Coronary artery (tissue), 2 donors: Measurements from ENCODE around the gene PBX2.

Experiments used
- DNase-seq: peaks from one replicate; pipeline ENCODE4 v3.0.0-alpha.2; 2017; ENCODE audit warnings: low spot score
- H3K27ac ChIP-seq, 2 donors: fragments of 200-600 bp; sonication (generic); one replicate each; pipeline ENCODE4 v1.5.1; 2016 to 2019
- H3K4me3 ChIP-seq: fragments of 200-600 bp; sonication (generic); 2 replicates; pipeline ENCODE4 v1.5.1; 2016; ENCODE audit warnings: mild to moderate bottlenecking, moderate library complexity
- CTCF ChIP-seq: fragments of 200-600 bp; sonication (generic); IDR thresholded peaks from one replicate; pipeline ENCODE4 v1.5.1; 2019; ENCODE audit warnings: antibody characterized with exemption

Gene PBX2

GRCh38 chr6:32167761-32168262, 22.2 kb downstream of the PBX2 start:
- H3K27ac ChIP-seq: no peak overlapping the region
- DNase-seq: no peak

GRCh38 chr6:32167154-32167760, 22.7 kb downstream of the PBX2 start:
- no peak for TF ChIP-seq CTCF
- Histone ChIP-seq H3K4me3 (no peak overlapping the region), H3K27ac (peak overlapping the region in 1 of 2 donors; percentile 45)
- peak; percentile 68 for DNase-seq

More at GRCh38 chr6:32167761-32168262, 22.2 kb downstream of the PBX2 start:
- no peak for TF ChIP-seq CTCF
- H3K4me3 ChIP-seq: no peak overlapping the region

GRCh38 chr6:32166411-32167061, 23.5 kb downstream of the PBX2 start:
- peak overlapping the region in 1 of 2 donors; percentile 45 for H3K27ac ChIP-seq

GRCh38 chr6:32164295-32164694, 25.7 kb downstream of the PBX2 start, which contains the start of gene EGFL8:
Gene EGFL8, plus strand, starts transcription at chr6:32164595. Its CDS starts 1,571 bp downstream, at chr6:32166166.
- peak within 1 kb of the TSS in 1 of 2 donors; percentile 52 for H3K27ac ChIP-seq
- H3K4me3 ChIP-seq: no peak within 1 kb of the TSS

More at GRCh38 chr6:32166411-32167061, 23.5 kb downstream of the PBX2 start:
- DNase-seq: peak; percentile 71
- no peak for TF ChIP-seq CTCF
- H3K4me3 ChIP-seq: no peak overlapping the region

GRCh38 chr6:32163559-32164258, 26.3 kb downstream of the PBX2 start:
- peak overlapping the region in 1 of 2 donors; percentile 52 for H3K27ac ChIP-seq
- H3K4me3 ChIP-seq: no peak overlapping the region
- no peak for DNase-seq
- no peak for TF ChIP-seq CTCF

More at GRCh38 chr6:32164295-32164694, 25.7 kb downstream of the PBX2 start, which contains the start of gene EGFL8:
- DNase-seq: no peak
- TF ChIP-seq CTCF: no peak

- no peak for TF ChIP-seq CTCF
- Histone ChIP-seq H3K27ac (no peak overlapping the region), H3K4me3 (no peak overlapping the region)
- DNase-seq: no peak
Measured at GRCh38 chr6:32158052-32158451, 31.9 kb downstream of the PBX2 start.
